Type B pancreatic cell (in vitro differentiated cells): ENCODE results near the gene PPP2R2B. TPM values are rescaled to one million over a fixed set of nuclear protein-coding genes. Genes with fewer than 3 reads are reported as not detected.

Experiments used
- DNase-seq: peaks from one replicate; pipeline ENCODE4 v3.0.0; 2021; ENCODE audit warnings: mixed read lengths; ENCODE audit not compliant: unreplicated experiment; ENCODE audit errors: extremely low spot score
- H3K27ac Mint-ChIP-seq: 2 replicates; pipeline ENCODE4 v1.8.0; 2021; ENCODE audit warnings: mild to moderate bottlenecking, mixed read lengths
- H3K27me3 Mint-ChIP-seq: 2 replicates; pipeline ENCODE4 v1.8.0; 2021; ENCODE audit warnings: mixed read lengths
- H3K36me3 Mint-ChIP-seq: 2 replicates; pipeline ENCODE4 v1.8.0; 2021; ENCODE audit warnings: mixed read lengths
- H3K4me1 Mint-ChIP-seq: one replicate; pipeline ENCODE4 v1.8.0; 2021; ENCODE audit warnings: mixed read lengths; ENCODE audit not compliant: unreplicated experiment
- H3K4me3 Mint-ChIP-seq: 2 replicates; pipeline ENCODE4 v1.8.0; 2021; ENCODE audit warnings: mild to moderate bottlenecking, mixed read lengths
- H3K9me3 Mint-ChIP-seq: 2 replicates; pipeline ENCODE4 v1.8.0; 2021; ENCODE audit warnings: mixed read lengths
- CTCF ChIP-seq: fragments of 200-600 bp; sonication (generic); conservative IDR thresholded peaks from 2 replicates; pipeline ENCODE4 v1.5.0; 2021; ENCODE audit warnings: antibody characterized with exemption, mild to moderate bottlenecking
- total RNA-seq: library from RNA; stranded (reverse); gene quantifications from 2 replicates; pipeline ENCODE4 v1.2.1, GENCODE V29; 2021; ENCODE audit warnings: low replicate concordance

PPP2R2B gene
- total RNA-seq, 1 donor from 2014 or later = 29.1 TPM

GRCh38 chr5:146704949-146705665 is 173.4 kb downstream of the PPP2R2B start:
- peaks cover 6% of the 10 kb centered on the region for H3K9me3 Mint-ChIP-seq
- DNase-seq = no peak
- H3K27ac Mint-ChIP-seq = no peak overlapping the region
- H3K4me1 Mint-ChIP-seq = peaks cover 40% of the 10 kb centered on the region
- no peak for TF ChIP-seq CTCF
- peaks cover 6% of the 10 kb centered on the region for H3K36me3 Mint-ChIP-seq
- no peak overlapping the region for H3K4me3 Mint-ChIP-seq
- H3K27me3 Mint-ChIP-seq = peaks cover 27% of the 10 kb centered on the region

GRCh38 chr5:146703899-146704298 is 174.7 kb downstream of the PPP2R2B start:
- H3K36me3 Mint-ChIP-seq = peaks cover 6% of the 10 kb centered on the region
- no peak overlapping the region for H3K27ac Mint-ChIP-seq
- peaks cover 6% of the 10 kb centered on the region for H3K9me3 Mint-ChIP-seq
- no peak for TF ChIP-seq CTCF
- DNase-seq = no peak
- H3K27me3 Mint-ChIP-seq = peaks cover 27% of the 10 kb centered on the region
- H3K4me3 Mint-ChIP-seq = peak overlapping the region; percentile 4
- peaks cover 41% of the 10 kb centered on the region for H3K4me1 Mint-ChIP-seq

- H3K27ac Mint-ChIP-seq = no peak overlapping the region
- TF ChIP-seq CTCF = no peak
- no peak for DNase-seq
- H3K27me3 Mint-ChIP-seq = peaks cover 29% of the 10 kb centered on the region
- peaks cover 6% of the 10 kb centered on the region for H3K36me3 Mint-ChIP-seq
- H3K4me1 Mint-ChIP-seq = peaks cover 41% of the 10 kb centered on the region
- H3K4me3 Mint-ChIP-seq = peak overlapping the region; percentile 4
- H3K9me3 Mint-ChIP-seq = peaks cover 6% of the 10 kb centered on the region
These were observed 175.1 kb downstream of the PPP2R2B start for GRCh38 chr5:146703499-146703898.

GRCh38 chr5:146699664-146700418 is 178.7 kb downstream of the PPP2R2B start:
- no peak overlapping the region for H3K27ac Mint-ChIP-seq

GRCh38 chr5:146699138-146699537 is 179.4 kb downstream of the PPP2R2B start:
- no peak for DNase-seq
- TF ChIP-seq CTCF = no peak
- Mint-ChIP-seq H3K36me3 (peaks cover 6% of the 10 kb centered on the region), H3K4me3 (no peak overlapping the region), H3K27ac (no peak overlapping the region), H3K27me3 (peaks cover 24% of the 10 kb centered on the region), H3K9me3 (no peaks in the 10 kb centered on the region), H3K4me1 (peaks cover 31% of the 10 kb centered on the region)

More at GRCh38 chr5:146699664-146700418, 178.7 kb downstream of the PPP2R2B start:
- no peak for TF ChIP-seq CTCF
- no peak for DNase-seq
- H3K9me3 Mint-ChIP-seq = no peaks in the 10 kb centered on the region
- H3K4me3 Mint-ChIP-seq = no peak overlapping the region
- peaks cover 38% of the 10 kb centered on the region for H3K4me1 Mint-ChIP-seq
- peaks cover 6% of the 10 kb centered on the region for H3K36me3 Mint-ChIP-seq
- H3K27me3 Mint-ChIP-seq = peaks cover 26% of the 10 kb centered on the region
